Heart left ventricle (tissue), 13 donors: ENCODE results near the gene JAK2.

Experiments used
- CTCF ChIP-seq, 12 donors: fragments of 200-600 bp; sonication (generic) in 4 of 12; IDR thresholded peaks; one replicate each; pipeline versions ENCODE4 v1.5.0 to v1.8.0; 2018 to 2022; ENCODE audit warnings: antibody characterized with exemption in 12 of 12, mild to moderate bottlenecking in 5 of 12
- POLR2A ChIP-seq, 2 donors: fragments of 450-650 bp; IDR thresholded peaks; one replicate each; pipeline ENCODE4 v1.6.1; 2017; ENCODE audit warnings: antibody characterized with exemption in 2 of 2, mild to moderate bottlenecking in 2 of 2, moderate library complexity in 2 of 2
- donor health status: ischemic (EF 13 %, LVEDD 7.1; RV severe dilation, severe dysfunction).
- donor health status: DM: no; HTN: yes; CAD: no.
- donor health status: DM: no; HTN: no; CAD: no.
- donor health status: ischemic (EF 25% LVEDD 6.9; RV normal size, moderate dysfunction).
- donor health status: ischemic (EF 25% LVEDD 5.7; RV mildly dilated, moderate dysfunction).
- donor health status: ischemic (EF 35%, LVEDD 5.7; RV mildly dilated, moderate dysfunction).
- donor health status: nonischemic (EF 11% LVEDD 7.7; RV severe dilation, severe dysfunction).
- donor health status: DM: yes; HTN: yes; CAD: no.
- donor health status: PGD.
- donor health status: ischemic (EF 29% LVEDD 5.4; RV normal size, mild dysfunction).
- donor health status: nonischemic (EF 23%, LVEDD 6.1; RV moderate dilation, normal function).

GRCh38 chr9:5113994-5114748 lies 129.1 kb downstream of the JAK2 start:
- TF ChIP-seq CTCF (IDR thresholded peaks at IDR 0.05) (no peak), POLR2A (IDR thresholded peaks at IDR 0.05) (no peak)
